Endodermal cell (in vitro differentiated cells): Measurements from ENCODE around the gene B3GALT4. TPM values are rescaled to one million over a fixed set of nuclear protein-coding genes. Genes with fewer than 3 reads are reported as not detected.

Experiments
- DNase-seq: peaks from one replicate; pipeline ENCODE4 v3.0.0-alpha.2; 2017
- H3K27ac ChIP-seq: 2 replicates; pipeline ENCODE4 v1.5.1; 2013; ENCODE audit warnings: mild to moderate bottlenecking, low read depth, low read length, moderate library complexity
- H3K27me3 ChIP-seq: 2 replicates; pipeline ENCODE4 v1.6.1; 2013; ENCODE audit warnings: mild to moderate bottlenecking, low read length, moderate library complexity; ENCODE audit not compliant: insufficient read depth, control insufficient read depth, poor library complexity, severe bottlenecking
- H3K36me3 ChIP-seq: 2 replicates; pipeline ENCODE4 v1.7.0; 2013; ENCODE audit warnings: mild to moderate bottlenecking, low read length, moderate library complexity; ENCODE audit not compliant: control insufficient read depth, insufficient read depth
- H3K4me1 ChIP-seq: one replicate; pipeline ENCODE4 v1.7.0; 2013; ENCODE audit warnings: low read length; ENCODE audit not compliant: control insufficient read depth, insufficient read depth
- H3K4me3 ChIP-seq: 2 replicates; pipeline ENCODE4 v1.5.1; 2013; ENCODE audit warnings: mild to moderate bottlenecking, low read length, moderate library complexity
- H3K9ac ChIP-seq: 2 replicates; pipeline ENCODE4 v1.6.1; 2013; ENCODE audit warnings: mild to moderate bottlenecking, low read length, moderate library complexity; ENCODE audit not compliant: poor library complexity, severe bottlenecking; ENCODE audit errors: extremely low read depth
- H3K9me3 ChIP-seq: 2 replicates; pipeline ENCODE4 v1.6.1; 2013; ENCODE audit warnings: mild to moderate bottlenecking, low read length, moderate library complexity; ENCODE audit not compliant: control insufficient read depth
- H3K27ac Mint-ChIP-seq: 2 replicates; pipeline ENCODE4 v1.8.0; 2020; ENCODE audit warnings: mixed read lengths
- H3K27me3 Mint-ChIP-seq: 2 replicates; pipeline ENCODE4 v1.8.0; 2021; ENCODE audit warnings: mild to moderate bottlenecking, mixed read lengths; ENCODE audit not compliant: insufficient read depth
- H3K36me3 Mint-ChIP-seq: 2 replicates; pipeline ENCODE4 v1.8.0; 2020; ENCODE audit warnings: low read depth, mixed read lengths
- H3K4me1 Mint-ChIP-seq: 2 replicates; pipeline ENCODE4 v1.8.0; 2020; ENCODE audit warnings: mixed read lengths
- H3K4me3 Mint-ChIP-seq: 2 replicates; pipeline ENCODE4 v1.8.0; 2020; ENCODE audit warnings: mild to moderate bottlenecking, moderate library complexity, mixed read lengths
- H3K9me3 Mint-ChIP-seq: 2 replicates; pipeline ENCODE4 v1.8.0; 2020; ENCODE audit warnings: mild to moderate bottlenecking, mixed read lengths
- WGBS, 2 experiments: methylation state at CpG; one replicate each; pipeline versions ENCODE4 v1.1.5 to v1.1.7; 2013; ENCODE audit warnings: missing lambda C conversion rate in 2 of 2, mixed read lengths in 1 of 2; ENCODE audit not compliant: insufficient coverage in 1 of 2, insufficient read length in 1 of 2; 5-methylcytosine and 5-hydroxymethylcytosine counted together
- total RNA-seq, 2 donors: library from RNA; stranded (reverse); fragmentation: NEBNext Ultra II Directional in 1 of 2; extraction: Animal tissue kit (Norgen Biotek cat#: 25700) in 1 of 2; gene quantifications; 2 replicates in 1 of 2; 3 replicates in 1 of 2; pipeline ENCODE4 v1.2.1, GENCODE V29; 2021
- TF ChIP-seq, protein P1 (sequence below): fragments of 200-600 bp; sonication (generic); conservative IDR thresholded peaks from 2 replicates; pipeline ENCODE4 v1.5.0; 2021; ENCODE audit warnings: antibody characterized with exemption, mild to moderate bottlenecking

The B3GALT4 gene
- total RNA-seq, 2 donors from 2014 or later, result 3.9 to 5.5 TPM

GRCh38 chr6:33271468-33272274 is 5.3 kb upstream of the B3GALT4 start, which contains the start of the genes RPS18 and VPS52:
TSS of gene RPS18 (plus strand) at chr6:33272075. CDS start at chr6:33272120, 45 bp downstream.
TSS of gene VPS52 (minus strand) at chr6:33271876. CDS start at chr6:33271675, 201 bp downstream.
- Histone ChIP-seq H3K4me1 (peaks cover 3% of the 10 kb centered on the region), H3K27me3 (no peaks in the 10 kb centered on the region), H3K36me3 (peaks cover 68% of the 10 kb centered on the region), H3K27ac (peak within 1 kb of the TSS; percentile 85), H3K4me3 (peak within 1 kb of the TSS; percentile 98), H3K9ac (peak within 1 kb of the TSS; percentile 91), H3K9me3 (no peaks in the 10 kb centered on the region)
- DNase-seq, result peak; percentile 96
- no peaks in the 10 kb centered on the region for H3K9me3 Mint-ChIP-seq
- H3K36me3 Mint-ChIP-seq, result peaks cover 65% of the 10 kb centered on the region
- peaks cover 29% of the 10 kb centered on the region for H3K4me1 Mint-ChIP-seq
- H3K27ac Mint-ChIP-seq, result peak within 1 kb of the TSS; percentile 100
- no peaks in the 10 kb centered on the region for H3K27me3 Mint-ChIP-seq
- 0 to 1% methylated on average over 16 to 48 of the region's 48 CpGs for WGBS, 2 experiments
- peak within 1 kb of the TSS; percentile 98 for H3K4me3 Mint-ChIP-seq
- TF ChIP-seq, protein P1, sequence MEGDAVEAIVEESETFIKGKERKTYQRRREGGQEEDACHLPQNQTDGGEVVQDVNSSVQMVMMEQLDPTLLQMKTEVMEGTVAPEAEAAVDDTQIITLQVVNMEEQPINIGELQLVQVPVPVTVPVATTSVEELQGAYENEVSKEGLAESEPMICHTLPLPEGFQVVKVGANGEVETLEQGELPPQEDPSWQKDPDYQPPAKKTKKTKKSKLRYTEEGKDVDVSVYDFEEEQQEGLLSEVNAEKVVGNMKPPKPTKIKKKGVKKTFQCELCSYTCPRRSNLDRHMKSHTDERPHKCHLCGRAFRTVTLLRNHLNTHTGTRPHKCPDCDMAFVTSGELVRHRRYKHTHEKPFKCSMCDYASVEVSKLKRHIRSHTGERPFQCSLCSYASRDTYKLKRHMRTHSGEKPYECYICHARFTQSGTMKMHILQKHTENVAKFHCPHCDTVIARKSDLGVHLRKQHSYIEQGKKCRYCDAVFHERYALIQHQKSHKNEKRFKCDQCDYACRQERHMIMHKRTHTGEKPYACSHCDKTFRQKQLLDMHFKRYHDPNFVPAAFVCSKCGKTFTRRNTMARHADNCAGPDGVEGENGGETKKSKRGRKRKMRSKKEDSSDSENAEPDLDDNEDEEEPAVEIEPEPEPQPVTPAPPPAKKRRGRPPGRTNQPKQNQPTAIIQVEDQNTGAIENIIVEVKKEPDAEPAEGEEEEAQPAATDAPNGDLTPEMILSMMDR, result no peak

DNA sequence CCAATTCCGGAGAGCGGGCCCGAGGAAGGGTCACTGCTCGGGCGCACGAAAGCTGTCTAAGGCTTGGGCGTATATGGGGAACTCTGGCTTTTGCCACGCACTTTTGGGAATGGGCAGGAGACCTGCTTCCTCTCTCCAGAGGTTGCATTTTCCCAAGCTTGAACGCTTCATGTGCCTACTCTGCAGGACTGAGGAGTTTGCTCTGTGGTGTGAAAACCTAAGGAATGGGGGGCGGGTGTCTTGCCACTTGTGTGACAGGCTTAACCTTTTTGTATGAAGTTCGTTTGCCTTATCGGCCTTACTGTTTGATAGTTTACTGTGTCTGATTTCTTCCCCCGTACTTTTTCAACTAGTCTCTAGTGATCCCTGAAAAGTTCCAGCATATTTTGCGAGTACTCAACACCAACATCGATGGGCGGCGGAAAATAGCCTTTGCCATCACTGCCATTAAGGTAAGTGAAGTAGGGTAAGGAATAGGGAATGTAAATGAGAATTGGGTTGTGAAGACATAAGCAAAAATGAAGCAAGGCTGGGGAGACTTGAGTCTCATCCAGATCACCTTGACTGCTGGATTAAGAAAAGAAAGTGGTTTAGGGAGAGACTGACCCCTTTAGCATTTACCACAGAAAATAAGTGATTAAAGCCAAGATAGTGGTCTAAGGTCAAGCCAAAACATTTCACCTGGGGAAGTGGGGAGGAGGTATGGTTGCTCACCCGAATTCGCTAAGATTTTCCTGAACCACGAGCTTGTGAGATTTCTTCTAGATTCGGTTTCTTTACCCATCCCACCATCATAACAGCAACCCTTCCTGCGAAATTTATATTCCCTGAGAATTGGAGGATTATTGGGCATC is 4.4 kb upstream of the B3GALT4 start:
- peak overlapping the region; percentile 98 for H3K4me3 Mint-ChIP-seq
- H3K27me3 Mint-ChIP-seq, result no peaks in the 10 kb centered on the region
- Histone ChIP-seq H3K27ac (peak overlapping the region; percentile 85), H3K9me3 (no peaks in the 10 kb centered on the region), H3K9ac (peak overlapping the region; percentile 91), H3K27me3 (no peaks in the 10 kb centered on the region), H3K4me1 (no peaks in the 10 kb centered on the region), H3K36me3 (peaks cover 62% of the 10 kb centered on the region), H3K4me3 (peak overlapping the region; percentile 98)
- DNase-seq, result no peak
- H3K27ac Mint-ChIP-seq, result peak overlapping the region; percentile 91
- H3K4me1 Mint-ChIP-seq, result peaks cover 31% of the 10 kb centered on the region
- TF ChIP-seq, protein P1, result no peak
- 0 to 2% methylated on average over 8 to 22 of the region's 22 CpGs for WGBS, 2 experiments
- H3K9me3 Mint-ChIP-seq, result no peaks in the 10 kb centered on the region
- H3K36me3 Mint-ChIP-seq, result peaks cover 58% of the 10 kb centered on the region

DNA sequence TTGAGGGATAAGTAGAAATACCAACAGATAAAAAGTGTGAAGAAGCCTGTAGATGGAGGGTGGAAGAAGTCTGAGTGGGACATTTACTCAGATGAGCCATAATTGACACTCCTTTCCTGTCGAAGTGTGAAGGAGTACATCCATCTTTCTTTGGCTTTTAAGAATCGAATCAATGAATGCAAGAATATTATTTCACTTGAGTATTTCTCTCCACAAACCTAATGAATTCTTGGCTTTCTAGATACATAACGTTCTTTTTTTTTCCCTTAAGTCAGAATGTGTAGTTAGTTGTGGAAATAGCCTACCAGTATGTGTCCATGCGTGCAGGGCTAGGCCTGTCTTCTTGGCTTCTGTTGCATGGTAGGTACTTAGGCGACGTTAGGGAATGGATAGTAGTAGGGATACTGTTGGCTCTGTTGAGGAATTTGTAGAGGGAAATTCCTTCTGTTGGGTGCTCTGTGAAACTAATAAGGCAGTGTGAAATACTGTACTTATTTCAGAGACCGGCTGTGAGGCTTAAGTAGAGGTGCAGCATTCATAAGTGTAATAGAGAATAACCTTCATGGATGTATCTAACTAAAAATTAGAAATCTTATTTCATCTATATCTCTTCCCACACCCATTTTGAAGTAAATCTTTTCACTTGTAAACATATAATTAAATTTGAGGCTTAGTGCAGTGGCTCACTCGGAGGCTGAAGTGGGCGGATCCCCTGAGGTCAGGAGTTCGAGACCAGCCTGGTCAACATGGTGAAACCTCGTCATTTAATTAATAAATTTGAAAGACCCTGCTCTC is 3.6 kb upstream of the B3GALT4 start:
- H3K36me3 ChIP-seq, result peaks cover 54% of the 10 kb centered on the region
- 65 to 75% methylated on average over 7 to 11 of the region's 11 CpGs for WGBS, 2 experiments
- H3K9me3 ChIP-seq, result no peaks in the 10 kb centered on the region
- no peak for DNase-seq
- Mint-ChIP-seq H3K27me3 (no peaks in the 10 kb centered on the region), H3K36me3 (peaks cover 52% of the 10 kb centered on the region), H3K27ac (peak overlapping the region; percentile 91), H3K9me3 (no peaks in the 10 kb centered on the region), H3K4me3 (peak overlapping the region; percentile 98), H3K4me1 (peaks cover 35% of the 10 kb centered on the region)
- TF ChIP-seq, protein P1, result no peak
- no peaks in the 10 kb centered on the region for H3K4me1 ChIP-seq
- no peak overlapping the region for H3K27ac ChIP-seq
- no peaks in the 10 kb centered on the region for H3K27me3 ChIP-seq
- H3K4me3 ChIP-seq, result peak overlapping the region; percentile 98
- H3K9ac ChIP-seq, result peak overlapping the region; percentile 91
